H9 (cell line): ENCODE results near the gene PRDM11. TPM values are rescaled to one million over a fixed set of nuclear protein-coding genes. Genes with fewer than 3 reads are reported as not detected.

ENCODE experiments used
- DNase-seq: peaks from one replicate; pipeline ENCODE4 v3.0.0-alpha.2; 2017
- H2AFZ ChIP-seq: one replicate; pipeline ENCODE4 v1.6.1; 2013; ENCODE audit warnings: mild to moderate bottlenecking, low read length, control low read depth, moderate library complexity
- H2AK5ac ChIP-seq: 2 replicates; pipeline ENCODE4 v1.6.1; 2013; ENCODE audit warnings: low read length, control low read depth, mixed read lengths; ENCODE audit not compliant: insufficient read length
- H2BK120ac ChIP-seq: one replicate; pipeline ENCODE4 v1.6.1; 2013; ENCODE audit warnings: low read depth, mild to moderate bottlenecking, low read length, control low read depth, inconsistent platforms; ENCODE audit not compliant: poor library complexity, severe bottlenecking
- H2BK12ac ChIP-seq: 2 replicates; pipeline ENCODE4 v1.6.1; 2013; ENCODE audit warnings: low read length, control low read depth, mixed read lengths, low read depth; ENCODE audit not compliant: insufficient read length
- H2BK15ac ChIP-seq: 2 replicates; pipeline ENCODE4 v1.6.1; 2013; ENCODE audit warnings: low read depth, low read length, control low read depth
- H2BK20ac ChIP-seq: one replicate; pipeline ENCODE4 v1.6.1; 2013; ENCODE audit warnings: low read depth, mild to moderate bottlenecking, low read length, control low read depth, inconsistent platforms; ENCODE audit not compliant: poor library complexity, severe bottlenecking
- H2BK5ac ChIP-seq: 2 replicates; pipeline ENCODE4 v1.6.1; 2013; ENCODE audit warnings: low read length, control low read depth, mixed read lengths; ENCODE audit not compliant: insufficient read length
- H3K14ac ChIP-seq: 2 replicates; pipeline ENCODE4 v1.6.1; 2013; ENCODE audit warnings: low read length, control low read depth; ENCODE audit not compliant: insufficient read depth
- H3K18ac ChIP-seq: 2 replicates; pipeline ENCODE4 v1.6.1; 2013; ENCODE audit warnings: low read depth, mild to moderate bottlenecking, mixed read lengths, low read length, control low read depth; ENCODE audit not compliant: insufficient read length
- H3K23ac ChIP-seq: 2 replicates; pipeline ENCODE4 v1.6.1; 2013; ENCODE audit warnings: low read length, control low read depth, mixed read lengths, low read depth; ENCODE audit not compliant: insufficient read length
- H3K23me2 ChIP-seq: 2 replicates; pipeline ENCODE4 v1.6.1; 2013; ENCODE audit warnings: low read depth, mild to moderate bottlenecking, mixed read lengths, low read length, control low read depth; ENCODE audit not compliant: insufficient read length, poor library complexity, severe bottlenecking
- H3K27ac ChIP-seq: 2 replicates; pipeline ENCODE4 v1.5.1; 2013; ENCODE audit warnings: low read length, control low read depth, mixed read lengths, low read depth; ENCODE audit not compliant: insufficient read length
- H3K27me3 ChIP-seq: 2 replicates; pipeline ENCODE4 v1.6.1; 2013; ENCODE audit warnings: low read length, control low read depth, inconsistent platforms; ENCODE audit not compliant: insufficient read depth
- H3K4ac ChIP-seq: 2 replicates; pipeline ENCODE4 v1.6.1; 2013; ENCODE audit warnings: low read depth, mild to moderate bottlenecking, control low read depth, inconsistent platforms, low read length, moderate library complexity
- H3K4me1 ChIP-seq: 2 replicates; pipeline ENCODE4 v1.6.1; 2013; ENCODE audit warnings: low read length, control low read depth, inconsistent platforms; ENCODE audit not compliant: insufficient read depth
- H3K4me2 ChIP-seq: 2 replicates; pipeline ENCODE4 v1.6.1; 2013; ENCODE audit warnings: low read length, control low read depth, mixed read lengths; ENCODE audit not compliant: insufficient read length, insufficient read depth
- H3K56ac ChIP-seq: 2 replicates; pipeline ENCODE4 v1.6.1; 2013; ENCODE audit warnings: low read depth, mild to moderate bottlenecking, mixed read lengths, low read length, control low read depth; ENCODE audit not compliant: insufficient read length
- H3K79me1 ChIP-seq: 2 replicates; pipeline ENCODE4 v1.6.1; 2013; ENCODE audit warnings: low read depth, mild to moderate bottlenecking, moderate library complexity, low read length, control low read depth, inconsistent platforms; ENCODE audit not compliant: insufficient read depth, poor library complexity, severe bottlenecking
- H3K79me2 ChIP-seq: 2 replicates; pipeline ENCODE4 v1.6.1; 2013; ENCODE audit warnings: low read length, control low read depth, inconsistent platforms; ENCODE audit not compliant: insufficient read depth
- H3K9ac ChIP-seq: 2 replicates; pipeline ENCODE4 v1.6.1; 2013; ENCODE audit warnings: low read length, control low read depth, mixed read lengths; ENCODE audit not compliant: insufficient read length; ENCODE audit errors: extremely low read depth
- H3K9me3 ChIP-seq: one replicate; pipeline ENCODE4 v1.6.1; 2013; ENCODE audit warnings: low read depth, low read length, inconsistent platforms; ENCODE audit not compliant: control insufficient read depth
- H3T11ph ChIP-seq: one replicate; pipeline ENCODE4 v1.6.1; 2013; ENCODE audit warnings: mild to moderate bottlenecking, low read length, control low read depth, inconsistent platforms
- H4K20me1 ChIP-seq: one replicate; pipeline ENCODE4 v1.6.1; 2013; ENCODE audit not compliant: control insufficient read depth, insufficient read length, insufficient read depth
- H4K5ac ChIP-seq: 2 replicates; pipeline ENCODE4 v1.6.1; 2013; ENCODE audit warnings: low read depth, mild to moderate bottlenecking, mixed read lengths, low read length, control low read depth; ENCODE audit not compliant: insufficient read length
- H4K8ac ChIP-seq: replicated peaks from 2 replicates; pipeline ENCODE4 v1.6.1; 2013; ENCODE audit warnings: low read length, control low read depth, mixed read lengths, low read depth; ENCODE audit not compliant: insufficient read length
- H4K91ac ChIP-seq: 2 replicates; pipeline ENCODE4 v1.6.1; 2013; ENCODE audit warnings: low read depth, mild to moderate bottlenecking, moderate library complexity, mixed read lengths, low read length, control low read depth; ENCODE audit not compliant: insufficient read length
- H3K27ac Mint-ChIP-seq, 3 experiments: 2 replicates in 2 of 3; 3 replicates in 1 of 3; pipeline ENCODE4 v1.8.0; 2020 to 2021; ENCODE audit warnings: mixed read lengths in 3 of 3, mild to moderate bottlenecking in 1 of 3, moderate library complexity in 1 of 3
- H3K27me3 Mint-ChIP-seq: 2 replicates; pipeline ENCODE4 v1.8.0; 2021; ENCODE audit warnings: low read depth, mild to moderate bottlenecking, moderate library complexity, mixed read lengths
- H3K36me3 Mint-ChIP-seq, 3 experiments: 2 replicates in 2 of 3; 3 replicates in 1 of 3; pipeline ENCODE4 v1.8.0; 2020 to 2021; ENCODE audit warnings: low read depth in 3 of 3, mixed read lengths in 3 of 3; ENCODE audit not compliant: insufficient read depth in 1 of 3
- H3K4me1 Mint-ChIP-seq, 2 experiments: 2 replicates each; pipeline ENCODE4 v1.8.0; 2020; ENCODE audit warnings: mixed read lengths in 2 of 2
- H3K4me3 Mint-ChIP-seq, 2 experiments: 2 replicates in 1 of 2; 3 replicates in 1 of 2; pipeline ENCODE4 v1.8.0; 2020 to 2021; ENCODE audit warnings: mild to moderate bottlenecking in 2 of 2, mixed read lengths in 2 of 2, moderate library complexity in 1 of 2
- H3K9me3 Mint-ChIP-seq, 2 experiments: 2 replicates in 1 of 2; 3 replicates in 1 of 2; pipeline ENCODE4 v1.8.0; 2020; ENCODE audit warnings: mild to moderate bottlenecking in 2 of 2, mixed read lengths in 2 of 2, moderate library complexity in 1 of 2
- CTCF ChIP-seq: fragments of 200-600 bp; sonication (generic); conservative IDR thresholded peaks from 3 replicates; pipeline ENCODE4 v1.8.0; 2021; ENCODE audit warnings: antibody characterized with exemption, mild to moderate bottlenecking
- WGBS: extraction: QIAGEN DNeasy Blood & Tissue Kit; methylation state at CpG from one replicate; pipeline ENCODE4 v1.1.7; 2013; ENCODE audit warnings: missing lambda C conversion rate, low lambda C conversion rate, mixed read lengths; ENCODE audit not compliant: insufficient read length; ENCODE audit errors: extremely low coverage; 5-methylcytosine and 5-hydroxymethylcytosine counted together
- total RNA-seq: library from RNA; stranded (reverse); gene quantifications from 2 replicates; pipeline ENCODE4 v1.2.1, GENCODE V29; 2021

Gene PRDM11
- total RNA-seq, 1 experiment from 2014 or later = 11.5 TPM

DNA sequence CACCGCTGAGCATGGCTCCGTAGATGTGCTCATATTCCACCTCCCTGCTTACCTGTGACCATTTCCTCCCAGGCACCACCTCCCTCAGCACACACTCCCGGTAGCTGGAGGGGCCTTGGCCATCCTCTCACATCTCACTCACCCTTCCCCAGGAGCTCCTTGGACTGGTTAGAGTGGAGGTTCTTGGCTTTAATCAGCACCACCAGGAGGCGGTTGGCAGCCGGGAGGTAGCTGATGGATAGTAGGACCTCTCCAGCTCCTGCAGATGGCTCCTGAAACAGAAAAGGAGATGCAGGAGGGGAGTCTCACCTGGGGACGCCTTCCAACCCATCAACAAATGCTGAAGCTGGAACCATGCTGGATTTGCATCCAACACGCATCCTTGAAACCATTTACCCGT is 99.8 kb downstream of the PRDM11 start:
- no peak overlapping the region for H2BK120ac ChIP-seq
- H3K9me3 Mint-ChIP-seq = no peaks in the 10 kb centered on the region
- DNase-seq = no peak
- no peak overlapping the region for H3K4me2 ChIP-seq
- no peak overlapping the region for H3K23ac ChIP-seq
- H3K27me3 ChIP-seq = no peaks in the 10 kb centered on the region
- H4K91ac ChIP-seq = no peak overlapping the region
- H2AFZ ChIP-seq = no peak overlapping the region
- H4K5ac ChIP-seq = no peak overlapping the region
- no peaks in the 10 kb centered on the region for H3K79me1 ChIP-seq
- no peaks in the 10 kb centered on the region for H3K4me1 ChIP-seq
- no peak overlapping the region for H3K9ac ChIP-seq
- no peak overlapping the region for H3K14ac ChIP-seq
- no peak overlapping the region for H4K8ac ChIP-seq
- no peak overlapping the region for H2BK20ac ChIP-seq
- no peak overlapping the region for H2BK5ac ChIP-seq
- H3K79me2 ChIP-seq = no peaks in the 10 kb centered on the region
- no peak for TF ChIP-seq CTCF
- no peak overlapping the region for H2BK12ac ChIP-seq
- no peak overlapping the region for H3K27ac ChIP-seq
- H3K27me3 Mint-ChIP-seq = no peaks in the 10 kb centered on the region; the same call in 1 of the 2 replicates
- H3K18ac ChIP-seq = no peak overlapping the region
- H3K4me1 Mint-ChIP-seq = no peaks in the 10 kb centered on the region; a peak in 1 of 4 replicates
- H3K23me2 ChIP-seq = no peaks in the 10 kb centered on the region
- no peak overlapping the region for H2AK5ac ChIP-seq
- H3K56ac ChIP-seq = no peak overlapping the region
- no peak overlapping the region for H3K4ac ChIP-seq
- no CpG with 5 or more reads among the region's 8 CpGs for WGBS
- H3T11ph ChIP-seq = no peak overlapping the region
- no peaks in the 10 kb centered on the region for H3K9me3 ChIP-seq
- no peaks in the 10 kb centered on the region for H4K20me1 ChIP-seq
- no peak overlapping the region for H3K27ac Mint-ChIP-seq
- no peak overlapping the region for H2BK15ac ChIP-seq
- H3K4me3 Mint-ChIP-seq = no peak overlapping the region
- peaks cover 0 to 3% (median 0%) of the 10 kb centered on the region in 3 experiments; a peak in 2 of 7 replicates for H3K36me3 Mint-ChIP-seq
